CD14-positive monocyte (primary cell): ENCODE measurements around the gene DHRS12. TPM values are rescaled to one million over a fixed set of nuclear protein-coding genes. Genes with fewer than 3 reads are reported as not detected.

Experiments used
- DNase-seq, 3 donors: peaks; one replicate each; pipeline ENCODE4 v3.0.0-alpha.2; 2011 to 2022
- H2AFZ ChIP-seq: 2 replicates; pipeline ENCODE4 v1.6.0; 2012; ENCODE audit warnings: mild to moderate bottlenecking, low read depth, low read length, inconsistent platforms; ENCODE audit not compliant: insufficient read depth, poor library complexity, severe bottlenecking
- H3K27ac ChIP-seq, 2 donors: 1 replicate in 1 of 2; 2 replicates in 1 of 2; pipeline ENCODE4 v1.5.1; 2012 to 2013; ENCODE audit warnings: low read length in 2 of 2, control low read depth in 1 of 2, inconsistent platforms in 1 of 2, low read depth in 1 of 2, mild to moderate bottlenecking in 1 of 2
- H3K27me3 ChIP-seq, 2 donors: one replicate each; pipeline versions ENCODE4 v1.6.0 to v1.6.1; 2011 to 2013; ENCODE audit warnings: low read length in 2 of 2; ENCODE audit not compliant: control insufficient read depth in 2 of 2, insufficient read depth in 2 of 2
- H3K36me3 ChIP-seq, 2 donors: replicated peaks in 1 of 2; 1 replicate in 1 of 2; 2 replicates in 1 of 2; pipeline versions ENCODE4 v1.5.1 to v1.6.1; 2012 to 2013; ENCODE audit warnings: low read length in 2 of 2, control low read depth in 1 of 2, inconsistent platforms in 1 of 2, mild to moderate bottlenecking in 1 of 2; ENCODE audit not compliant: insufficient read depth in 2 of 2, control insufficient read depth in 1 of 2
- H3K4me1 ChIP-seq, 2 donors: 1 replicate in 1 of 2; 2 replicates in 1 of 2; pipeline versions ENCODE4 v1.5.1 to v1.6.1; 2012 to 2013; ENCODE audit warnings: low read length in 2 of 2, control low read depth in 1 of 2, inconsistent platforms in 1 of 2, mild to moderate bottlenecking in 1 of 2, moderate library complexity in 1 of 2; ENCODE audit not compliant: insufficient read depth in 2 of 2, control insufficient read depth in 1 of 2
- H3K4me2 ChIP-seq: replicated peaks from 2 replicates; pipeline ENCODE3; 2012; ENCODE audit warnings: low read length, moderate library complexity, mild to moderate bottlenecking; ENCODE audit not compliant: poor library complexity, severe bottlenecking; ENCODE audit errors: extremely low read depth
- H3K4me3 ChIP-seq, 3 experiments: fragments of 200-600 bp in 1 of 3; sonication (generic) in 1 of 3; replicated peaks in 1 of 3; 1 replicate in 2 of 3; 2 replicates in 1 of 3; pipeline ENCODE4 v1.5.1; 2011 to 2013; ENCODE audit warnings: low read length in 3 of 3, mild to moderate bottlenecking in 3 of 3, control low read depth in 2 of 3, low read depth in 2 of 3, inconsistent platforms in 1 of 3, moderate library complexity in 1 of 3
- H3K79me2 ChIP-seq: 2 replicates; pipeline ENCODE4 v1.6.0; 2012; ENCODE audit warnings: mild to moderate bottlenecking, control low read depth, inconsistent platforms, low read length, moderate library complexity; ENCODE audit not compliant: insufficient read depth
- H3K9ac ChIP-seq: 2 replicates; pipeline ENCODE4 v1.6.0; 2017; ENCODE audit warnings: low read length, mild to moderate bottlenecking; ENCODE audit not compliant: insufficient read depth, poor library complexity, severe bottlenecking
- H3K9me3 ChIP-seq, 2 donors: replicated peaks in 1 of 2; 1 replicate in 1 of 2; 2 replicates in 1 of 2; pipeline versions ENCODE4 v1.5.1 to v1.6.1; 2012 to 2013; ENCODE audit warnings: low read length in 2 of 2, control low read depth in 1 of 2; ENCODE audit not compliant: control insufficient read depth in 1 of 2, insufficient read depth in 1 of 2
- H4K20me1 ChIP-seq: 2 replicates; pipeline ENCODE4 v1.6.0; 2012; ENCODE audit warnings: mild to moderate bottlenecking, low read length, control low read depth, moderate library complexity; ENCODE audit not compliant: insufficient read depth
- H3K27ac Mint-ChIP-seq, 7 donors: one replicate each; pipeline ENCODE4 v1.8.0; 2020; ENCODE audit warnings: mild to moderate bottlenecking in 7 of 7, mixed read lengths in 7 of 7, moderate library complexity in 6 of 7, inconsistent platforms in 2 of 7
- H3K27me3 Mint-ChIP-seq, 3 donors: one replicate each; pipeline ENCODE4 v1.8.0; 2021 to 2022; ENCODE audit warnings: low read depth in 3 of 3, mild to moderate bottlenecking in 3 of 3, mixed read lengths in 3 of 3, moderate library complexity in 3 of 3, inconsistent platforms in 1 of 3
- H3K36me3 Mint-ChIP-seq, 2 donors: one replicate each; pipeline ENCODE4 v1.8.0; 2020; ENCODE audit warnings: mixed read lengths in 2 of 2, inconsistent platforms in 1 of 2, mild to moderate bottlenecking in 1 of 2
- H3K4me1 Mint-ChIP-seq: one replicate; pipeline ENCODE4 v1.8.0; 2020; ENCODE audit warnings: mild to moderate bottlenecking, mixed read lengths
- H3K4me3 Mint-ChIP-seq, 2 donors: one replicate each; pipeline ENCODE4 v1.8.0; 2020; ENCODE audit warnings: mild to moderate bottlenecking in 2 of 2, mixed read lengths in 2 of 2, moderate library complexity in 1 of 2
- H3K9me3 Mint-ChIP-seq, 7 donors: one replicate each; pipeline ENCODE4 v1.8.0; 2020 to 2022; ENCODE audit warnings: mixed read lengths in 7 of 7, mild to moderate bottlenecking in 6 of 7, moderate library complexity in 6 of 7, inconsistent platforms in 2 of 7
- WGBS: methylation state at CpG from one replicate; pipeline ENCODE4 v1.1.5; 2013; ENCODE audit warnings: missing lambda C conversion rate; ENCODE audit not compliant: insufficient coverage; 5-methylcytosine and 5-hydroxymethylcytosine counted together
- intact Hi-C, 2 donors: fragments of 100-400 bp; cut with micrococcal nuclease; formaldehyde crosslinking; loops; one replicate each; pipeline versions ENCODE4 v1.15.0 to v1.15.1; 2023
- polyA plus RNA-seq, 3 donors: library from polyadenylated mRNA; depleted of rRNA in 1 of 3; unstranded in 2 of 3; stranded (reverse) in 1 of 3; fragments of 300-500 nt in 2 of 3; fragments of >200 nt in 1 of 3; fragmentation: Illumina TruSeq in 2 of 3; gene quantifications; 1 replicate in 2 of 3; 2 replicates in 1 of 3; pipeline ENCODE4 v1.2.3, GENCODE V29; 2012 to 2021
- TF ChIP-seq, protein P1 (sequence below): fragments of 200-600 bp; IDR thresholded peaks from one replicate; pipeline ENCODE4 v1.8.0; 2022; ENCODE audit warnings: antibody characterized with exemption, mild to moderate bottlenecking

The DHRS12 gene
- polyA plus RNA-seq, 3 donors = 7.6 to 20.2 (median 20.0) TPM

GRCh38 chr13:51747438-51748434, 56.2 kb downstream of the DHRS12 start:
- Mint-ChIP-seq H3K4me3 (no peak overlapping the region), H3K27me3 (peaks cover 0 to 2% (median 0%) of the 10 kb centered on the region in 3 donors), H3K27ac (peak overlapping the region in 2 of 7 donors; percentile 18 to 20), H3K9me3 (peaks cover 6 to 21% (median 16%) of the 10 kb centered on the region in 7 donors), H3K36me3 (peaks cover 82 to 92% of the 10 kb centered on the region in 2 donors), H3K4me1 (no peaks in the 10 kb centered on the region)
- Histone ChIP-seq H3K4me2 (no peak overlapping the region), H3K27me3 (no peaks in the 10 kb centered on the region), H4K20me1 (peaks cover 19% of the 10 kb centered on the region), H3K79me2 (peaks cover 13% of the 10 kb centered on the region), H3K4me1 (no peaks in the 10 kb centered on the region), H3K27ac (no peak overlapping the region), H3K4me3 (peak overlapping the region in 1 of 3 experiments; percentile 19), H3K9ac (no peak overlapping the region), H3K36me3 (peaks cover 85 to 97% of the 10 kb centered on the region in 2 donors), H2AFZ (no peak overlapping the region), H3K9me3 (peaks cover 15 to 24% of the 10 kb centered on the region in 2 donors)
- TF ChIP-seq, protein P1, sequence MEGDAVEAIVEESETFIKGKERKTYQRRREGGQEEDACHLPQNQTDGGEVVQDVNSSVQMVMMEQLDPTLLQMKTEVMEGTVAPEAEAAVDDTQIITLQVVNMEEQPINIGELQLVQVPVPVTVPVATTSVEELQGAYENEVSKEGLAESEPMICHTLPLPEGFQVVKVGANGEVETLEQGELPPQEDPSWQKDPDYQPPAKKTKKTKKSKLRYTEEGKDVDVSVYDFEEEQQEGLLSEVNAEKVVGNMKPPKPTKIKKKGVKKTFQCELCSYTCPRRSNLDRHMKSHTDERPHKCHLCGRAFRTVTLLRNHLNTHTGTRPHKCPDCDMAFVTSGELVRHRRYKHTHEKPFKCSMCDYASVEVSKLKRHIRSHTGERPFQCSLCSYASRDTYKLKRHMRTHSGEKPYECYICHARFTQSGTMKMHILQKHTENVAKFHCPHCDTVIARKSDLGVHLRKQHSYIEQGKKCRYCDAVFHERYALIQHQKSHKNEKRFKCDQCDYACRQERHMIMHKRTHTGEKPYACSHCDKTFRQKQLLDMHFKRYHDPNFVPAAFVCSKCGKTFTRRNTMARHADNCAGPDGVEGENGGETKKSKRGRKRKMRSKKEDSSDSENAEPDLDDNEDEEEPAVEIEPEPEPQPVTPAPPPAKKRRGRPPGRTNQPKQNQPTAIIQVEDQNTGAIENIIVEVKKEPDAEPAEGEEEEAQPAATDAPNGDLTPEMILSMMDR = no peak
- intact Hi-C loops = no loop called here
- no peak for DNase-seq
- WGBS = 100% methylated on average over 5 of the region's 9 CpGs

DNA sequence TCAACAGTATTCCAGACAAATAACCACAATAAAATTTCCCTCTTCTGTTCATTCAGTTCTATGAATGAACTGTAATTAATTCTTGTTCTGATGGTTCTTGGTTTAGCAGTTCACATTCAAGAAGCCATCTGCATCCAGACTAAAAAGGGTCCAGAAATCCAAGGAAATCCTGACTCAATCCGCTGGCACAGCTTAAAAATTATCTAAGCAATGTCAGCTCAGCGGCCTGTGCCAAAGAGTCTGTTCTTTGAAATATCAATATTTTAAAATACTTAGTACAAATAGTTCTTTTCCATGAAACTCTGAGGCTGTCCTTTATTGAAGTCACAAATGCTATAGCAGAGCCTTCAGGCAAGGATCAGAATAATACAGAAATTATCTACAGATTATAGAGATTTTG, 57.2 kb downstream of the DHRS12 start:
- no peak overlapping the region for H3K4me3 Mint-ChIP-seq
- Histone ChIP-seq H3K4me2 (no peak overlapping the region), H3K9me3 (peaks cover 15 to 24% of the 10 kb centered on the region in 2 donors), H2AFZ (no peak overlapping the region), H3K36me3 (peaks cover 82 to 97% of the 10 kb centered on the region in 2 donors), H3K4me3 (no peak overlapping the region), H3K9ac (no peak overlapping the region), H4K20me1 (peaks cover 16% of the 10 kb centered on the region), H3K27me3 (no peaks in the 10 kb centered on the region), H3K79me2 (peaks cover 13% of the 10 kb centered on the region), H3K4me1 (no peaks in the 10 kb centered on the region), H3K27ac (no peak overlapping the region)
- TF ChIP-seq, protein P1 = no peak
- no peak overlapping the region for H3K27ac Mint-ChIP-seq
- H3K9me3 Mint-ChIP-seq = peaks cover 6 to 21% (median 16%) of the 10 kb centered on the region in 7 donors
- 100% methylated on average over 1 of the region's 2 CpGs for WGBS
- peaks cover 82 to 93% of the 10 kb centered on the region in 2 donors for H3K36me3 Mint-ChIP-seq
- no peak for DNase-seq
- no peaks in the 10 kb centered on the region for H3K4me1 Mint-ChIP-seq
- peaks cover 0 to 2% (median 0%) of the 10 kb centered on the region in 3 donors for H3K27me3 Mint-ChIP-seq
- intact Hi-C loops = no loop called here
